Esophagus squamous epithelium (tissue), 5 donors: Measurements from ENCODE around the gene PPM1A. TPM values are rescaled to one million over a fixed set of nuclear protein-coding genes. Genes with fewer than 3 reads are reported as not detected.

Experiments
- DNase-seq: peaks from one replicate; lab custom pipeline; 2025; lab: John Stamatoyannopoulos, UW
- H3K27ac ChIP-seq, 4 donors: fragments of 200-600 bp; sonication (generic); one replicate each; pipeline ENCODE4 v1.5.1; 2016 to 2019; ENCODE audit warnings: mild to moderate bottlenecking in 1 of 4
- H3K27me3 ChIP-seq, 4 donors: fragments of 200-600 bp; sonication (generic); 1 replicate in 3 of 4; 2 replicates in 1 of 4; pipeline versions ENCODE4 v1.5.1 to v1.6.0; 2017 to 2021; ENCODE audit warnings: antibody characterized with exemption in 1 of 4
- H3K36me3 ChIP-seq, 3 donors: fragments of 200-600 bp; sonication (generic); one replicate each; pipeline ENCODE4 v1.5.1; 2016 to 2019
- H3K4me1 ChIP-seq, 3 donors: fragments of 200-600 bp; sonication (generic); one replicate each; pipeline ENCODE4 v1.5.1; 2017 to 2019
- H3K4me3 ChIP-seq, 4 donors: fragments of 200-600 bp; sonication (generic); 1 replicate in 3 of 4; 2 replicates in 1 of 4; pipeline ENCODE4 v1.5.1; 2016 to 2019; ENCODE audit warnings: mild to moderate bottlenecking in 2 of 4, moderate library complexity in 1 of 4
- H3K9me3 ChIP-seq, 3 donors: fragments of 200-600 bp; sonication (generic); one replicate each; pipeline ENCODE4 v1.5.1; 2016 to 2019
- CTCF ChIP-seq, 6 experiments: fragments of 450-650 bp in 4 of 6; fragments of 200-600 bp in 2 of 6; sonication (generic) in 2 of 6; IDR thresholded peaks; one replicate each; pipeline ENCODE4 v1.5.1; 2016 to 2019; ENCODE audit warnings: antibody characterized with exemption in 6 of 6, mild to moderate bottlenecking in 4 of 6, moderate library complexity in 4 of 6
- POLR2A ChIP-seq, 4 donors: fragments of 450-650 bp; IDR thresholded peaks; one replicate each; pipeline ENCODE4 v1.6.1; 2017; ENCODE audit warnings: antibody characterized with exemption in 4 of 4, mild to moderate bottlenecking in 4 of 4, moderate library complexity in 3 of 4
- WGBS, 2 donors: methylation state at CpG; one replicate each; pipeline ENCODE4 v1.1.5; 2018; 5-methylcytosine and 5-hydroxymethylcytosine counted together
- intact Hi-C: fragments of 100-400 bp; cut with DNase I; formaldehyde crosslinking; loops from one replicate; pipeline ENCODE4 v1.15.0; 2022
- total RNA-seq, 4 donors: library from RNA; depleted of rRNA; stranded (reverse); fragments of >200 nt; gene quantifications; one replicate each; pipeline ENCODE4 v1.1.0, GENCODE V29; 2016
- donor health status: DM: yes; HTN: yes; CAD: no.

The PPM1A gene
- total RNA-seq, 4 donors from 2014 or later, result 16.7 to 34.3 (median 22.7) TPM

GRCh38 chr14:60233891-60234290 is 15.1 kb upstream of the PPM1A start:
- no peaks in the 10 kb centered on the region for H3K4me1 ChIP-seq
- DNase-seq, result no peak
- H3K27ac ChIP-seq, result no peak overlapping the region
- no peak overlapping the region for H3K4me3 ChIP-seq
- intact Hi-C loops, result no loop called here
- TF ChIP-seq POLR2A (IDR thresholded peaks at IDR 0.05) (no peak), CTCF (IDR thresholded peaks at IDR 0.05) (no peak)
- no peaks in the 10 kb centered on the region for H3K27me3 ChIP-seq
- H3K36me3 ChIP-seq, result no peaks in the 10 kb centered on the region
- no peaks in the 10 kb centered on the region for H3K9me3 ChIP-seq

GRCh38 chr14:60235440-60235839 is 13.6 kb upstream of the PPM1A start:
- Histone ChIP-seq H3K4me3 (no peak overlapping the region), H3K27ac (no peak overlapping the region), H3K36me3 (no peaks in the 10 kb centered on the region), H3K27me3 (no peaks in the 10 kb centered on the region), H3K9me3 (no peaks in the 10 kb centered on the region), H3K4me1 (no peaks in the 10 kb centered on the region)
- intact Hi-C loops, result no loop called here
- 29 to 51% methylated on average over 2 of the region's 2 CpGs for WGBS, 2 donors
- DNase-seq, result no peak
- TF ChIP-seq CTCF (IDR thresholded peaks at IDR 0.05) (no peak), POLR2A (IDR thresholded peaks at IDR 0.05) (no peak)

- WGBS, 2 donors, result 45 to 65% methylated on average over 3 of the region's 3 CpGs
- intact Hi-C loops, result no loop called here
- no peak overlapping the region for H3K4me3 ChIP-seq
- no peaks in the 10 kb centered on the region for H3K27me3 ChIP-seq
- TF ChIP-seq POLR2A (IDR thresholded peaks at IDR 0.05), result no peak
- no peak for TF ChIP-seq CTCF (IDR thresholded peaks at IDR 0.05)
- H3K27ac ChIP-seq, result no peak overlapping the region
- H3K9me3 ChIP-seq, result no peaks in the 10 kb centered on the region
- DNase-seq, result no peak
- no peaks in the 10 kb centered on the region for H3K4me1 ChIP-seq
- no peaks in the 10 kb centered on the region for H3K36me3 ChIP-seq
Observed at GRCh38 chr14:60238955-60239354, 10.1 kb upstream of the PPM1A start.

- DNase-seq, result no peak
- TF ChIP-seq POLR2A (IDR thresholded peaks at IDR 0.05), result no peak
- TF ChIP-seq CTCF (IDR thresholded peaks at IDR 0.05), result no peak
- Histone ChIP-seq H3K4me3 (no peak overlapping the region), H3K27me3 (no peaks in the 10 kb centered on the region), H3K9me3 (no peaks in the 10 kb centered on the region), H3K4me1 (no peaks in the 10 kb centered on the region), H3K36me3 (no peaks in the 10 kb centered on the region), H3K27ac (no peak overlapping the region)
- intact Hi-C loops, result loop anchor here (10.0 kb wide), 1 partner anchor 145 kb away; the partner anchor contains the start of gene PCNX4
- 72 to 88% methylated on average over 6 to 7 of the region's 7 CpGs for WGBS, 2 donors
Observed at GRCh38 chr14:60240139-60240856, 8.7 kb upstream of the PPM1A start.

GRCh38 chr14:60241091-60241490 is 7.9 kb upstream of the PPM1A start:
- no peak overlapping the region for H3K4me3 ChIP-seq
- no peak for DNase-seq
- intact Hi-C loops, result loop anchor here (10.0 kb wide), 1 partner anchor 146 kb away; the partner anchor contains the start of gene PCNX4
- H3K27ac ChIP-seq, result no peak overlapping the region
- no peaks in the 10 kb centered on the region for H3K36me3 ChIP-seq
- WGBS, 2 donors, result 38 to 57% methylated on average over 1 of the region's 1 CpG
- no peak for TF ChIP-seq POLR2A (IDR thresholded peaks at IDR 0.05)
- H3K4me1 ChIP-seq, result no peaks in the 10 kb centered on the region
- no peaks in the 10 kb centered on the region for H3K27me3 ChIP-seq
- no peaks in the 10 kb centered on the region for H3K9me3 ChIP-seq
